Vein endothelial cell (primary cell): ENCODE measurements around the gene OSBPL10. TPM values are rescaled to one million over a fixed set of nuclear protein-coding genes. Genes with fewer than 3 reads are reported as not detected.

Source experiments
- total RNA-seq: library from RNA; depleted of rRNA; stranded (reverse); fragments of >200 nt; gene quantifications from 2 replicates; pipeline ENCODE4 v1.2.3, GENCODE V29; 2012

Gene OSBPL10, protein sequence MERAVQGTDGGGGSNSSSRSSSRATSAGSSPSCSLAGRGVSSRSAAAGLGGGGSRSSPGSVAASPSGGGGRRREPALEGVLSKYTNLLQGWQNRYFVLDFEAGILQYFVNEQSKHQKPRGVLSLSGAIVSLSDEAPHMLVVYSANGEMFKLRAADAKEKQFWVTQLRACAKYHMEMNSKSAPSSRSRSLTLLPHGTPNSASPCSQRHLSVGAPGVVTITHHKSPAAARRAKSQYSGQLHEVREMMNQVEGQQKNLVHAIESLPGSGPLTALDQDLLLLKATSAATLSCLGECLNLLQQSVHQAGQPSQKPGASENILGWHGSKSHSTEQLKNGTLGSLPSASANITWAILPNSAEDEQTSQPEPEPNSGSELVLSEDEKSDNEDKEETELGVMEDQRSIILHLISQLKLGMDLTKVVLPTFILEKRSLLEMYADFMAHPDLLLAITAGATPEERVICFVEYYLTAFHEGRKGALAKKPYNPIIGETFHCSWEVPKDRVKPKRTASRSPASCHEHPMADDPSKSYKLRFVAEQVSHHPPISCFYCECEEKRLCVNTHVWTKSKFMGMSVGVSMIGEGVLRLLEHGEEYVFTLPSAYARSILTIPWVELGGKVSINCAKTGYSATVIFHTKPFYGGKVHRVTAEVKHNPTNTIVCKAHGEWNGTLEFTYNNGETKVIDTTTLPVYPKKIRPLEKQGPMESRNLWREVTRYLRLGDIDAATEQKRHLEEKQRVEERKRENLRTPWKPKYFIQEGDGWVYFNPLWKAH
- 32.7 and 55.8 TPM in 2 replicates for total RNA-seq

GRCh38 chr3:31981206-31982181, at the start of gene OSBPL10, which contains the start of gene ZNF860:
OSBPL10 (minus strand) TSS chr3:31981262; CDS start chr3:31981179, 83 bp downstream.
ZNF860 (plus strand) TSS chr3:31981750; CDS start chr3:31989080, 7,330 bp downstream.

Other genes with a start within 250 kb of the OSBPL10 start
- 0.98 and 4.0 TPM in 2 replicates for gene ZNF860, start 488 bp upstream of the OSBPL10 start, total RNA-seq
- gene GPD1L, start 125.4 kb upstream of the OSBPL10 start, total RNA-seq: 9.5 and 11.3 TPM in 2 replicates